Tibial nerve (tissue), 4 donors: ENCODE measurements around the gene FAF2.
"Not testable (repeated sequence)": the region's sequence is repeated elsewhere in the genome, so short reads cannot be mapped to it uniquely, and the experiment has no call there.

ENCODE experiments used
- EP300 ChIP-seq, 2 donors: sonication (generic); formaldehyde crosslinking; IDR thresholded peaks; one replicate each; pipeline ENCODE4 v1.6.1; 2017; ENCODE audit warnings: antibody characterized with exemption in 2 of 2, mild to moderate bottlenecking in 1 of 2
- TF ChIP-seq, protein P1 (sequence below), 5 experiments: fragments of 200-600 bp in 3 of 5; fragments of 450-650 bp in 2 of 5; sonication (generic) in 3 of 5; IDR thresholded peaks; one replicate each; pipeline ENCODE4 v1.5.1; 2016 to 2019; ENCODE audit warnings: antibody characterized with exemption in 5 of 5, mild to moderate bottlenecking in 3 of 5, moderate library complexity in 2 of 5

- TF ChIP-seq, protein P1, sequence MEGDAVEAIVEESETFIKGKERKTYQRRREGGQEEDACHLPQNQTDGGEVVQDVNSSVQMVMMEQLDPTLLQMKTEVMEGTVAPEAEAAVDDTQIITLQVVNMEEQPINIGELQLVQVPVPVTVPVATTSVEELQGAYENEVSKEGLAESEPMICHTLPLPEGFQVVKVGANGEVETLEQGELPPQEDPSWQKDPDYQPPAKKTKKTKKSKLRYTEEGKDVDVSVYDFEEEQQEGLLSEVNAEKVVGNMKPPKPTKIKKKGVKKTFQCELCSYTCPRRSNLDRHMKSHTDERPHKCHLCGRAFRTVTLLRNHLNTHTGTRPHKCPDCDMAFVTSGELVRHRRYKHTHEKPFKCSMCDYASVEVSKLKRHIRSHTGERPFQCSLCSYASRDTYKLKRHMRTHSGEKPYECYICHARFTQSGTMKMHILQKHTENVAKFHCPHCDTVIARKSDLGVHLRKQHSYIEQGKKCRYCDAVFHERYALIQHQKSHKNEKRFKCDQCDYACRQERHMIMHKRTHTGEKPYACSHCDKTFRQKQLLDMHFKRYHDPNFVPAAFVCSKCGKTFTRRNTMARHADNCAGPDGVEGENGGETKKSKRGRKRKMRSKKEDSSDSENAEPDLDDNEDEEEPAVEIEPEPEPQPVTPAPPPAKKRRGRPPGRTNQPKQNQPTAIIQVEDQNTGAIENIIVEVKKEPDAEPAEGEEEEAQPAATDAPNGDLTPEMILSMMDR (IDR thresholded peaks at IDR 0.05), result not testable (repeated sequence)
- TF ChIP-seq EP300 (IDR thresholded peaks at IDR 0.05), result not testable (repeated sequence)
These were observed 102.8 kb downstream of the FAF2 start for GRCh38 chr5:176550937-176551336.
